Measurements from ENCODE around the gene NFAM1.

NFAM1 gene

GRCh38 chr22:42360348-42360747, 71.9 kb downstream of the NFAM1 start:
- no peak for DNase-seq (ENCODE audit: low read depth in 2 of 2)

GRCh38 chr22:42358643-42359558, 73.3 kb downstream of the NFAM1 start:
- DNase-seq (ENCODE audit: low read depth in 2 of 2), result no peak

DNA sequence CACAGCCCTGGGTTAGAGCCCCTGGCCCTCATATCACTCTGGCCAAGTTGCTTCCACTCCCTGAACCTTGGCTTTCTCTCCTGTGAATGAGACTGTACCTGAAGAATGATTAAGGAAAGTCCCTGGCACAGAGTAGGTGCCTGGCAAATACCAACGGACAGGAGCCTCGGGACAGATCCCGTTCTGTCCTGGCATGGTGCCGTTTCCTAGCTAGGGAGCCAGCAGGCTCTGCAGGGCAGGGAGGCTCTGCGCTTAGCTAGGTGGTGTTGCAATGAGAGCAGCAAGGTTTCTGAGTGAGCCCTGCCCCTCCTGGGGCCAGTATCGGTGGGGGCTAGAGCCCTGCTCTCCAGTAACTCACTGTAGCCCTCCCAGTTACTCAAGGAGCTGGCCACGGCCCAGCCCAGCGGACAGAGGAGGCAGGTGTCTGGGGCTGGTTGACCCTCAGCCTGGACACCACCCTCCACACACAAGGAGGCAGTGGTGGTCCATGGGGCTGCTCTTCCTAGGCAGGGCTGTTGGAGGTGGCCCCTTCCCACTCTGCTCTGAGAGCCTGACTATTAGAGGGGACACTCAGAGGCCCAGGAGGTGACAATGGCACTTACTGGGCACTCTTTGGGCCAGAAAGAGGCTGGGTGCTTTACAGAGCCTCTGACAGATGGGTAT, 74.4 kb downstream of the NFAM1 start:
- DNase-seq (ENCODE audit: low read depth in 2 of 2), result no peak

DNA sequence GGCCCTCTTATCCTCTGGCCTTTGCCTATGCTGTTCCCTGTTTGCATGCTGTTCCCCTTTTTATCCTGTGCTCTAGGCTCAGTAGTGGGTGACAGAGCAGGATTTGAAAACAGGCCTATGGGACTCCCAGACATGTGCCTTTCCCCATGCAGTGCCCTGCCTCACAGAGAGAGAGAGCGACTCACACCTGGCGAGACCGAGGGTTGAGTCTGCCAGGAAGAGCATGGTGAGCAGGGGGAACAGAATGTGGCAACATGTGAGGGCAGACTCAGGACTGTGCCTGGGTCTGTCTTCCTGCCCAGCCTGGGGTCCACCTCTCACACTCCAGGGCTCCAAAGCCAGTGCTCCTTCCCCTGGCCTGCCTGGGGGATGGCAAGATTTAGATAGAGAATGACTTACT, 75.0 kb downstream of the NFAM1 start:
- no peak for DNase-seq (ENCODE audit: low read depth in 2 of 2)

DNA sequence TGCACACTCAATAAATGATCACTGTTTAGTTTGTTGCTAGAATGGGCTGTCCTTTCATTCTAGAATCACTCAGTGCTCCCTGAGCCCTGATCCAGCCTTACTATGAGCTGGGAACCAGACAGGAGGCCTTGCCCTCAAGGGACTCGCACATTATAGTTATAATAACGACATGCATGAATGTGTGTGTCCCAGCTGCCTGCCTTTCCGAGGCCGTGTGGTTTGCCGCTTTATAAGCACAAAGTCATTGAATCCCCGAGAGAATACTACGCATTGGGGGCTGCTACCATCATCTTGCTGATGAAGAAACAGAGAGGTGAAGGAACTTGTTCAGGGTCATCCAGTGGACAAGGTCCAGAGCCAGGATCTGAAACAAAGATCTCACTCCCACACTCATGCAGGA, 75.7 kb downstream of the NFAM1 start:
- DNase-seq (ENCODE audit: low read depth in 2 of 2), result no peak

GRCh38 chr22:42353883-42354727, 78.1 kb downstream of the NFAM1 start:
- DNase-seq (ENCODE audit: low read depth in 2 of 2), result no peak

- DNase-seq (ENCODE audit: low read depth in 2 of 2), result no peak
These were observed 81.8 kb downstream of the NFAM1 start for GRCh38 chr22:42350373-42350772.

- no peak for DNase-seq (ENCODE audit: low read depth in 2 of 2)
These were observed 84.8 kb downstream of the NFAM1 start for GRCh38 chr22:42347281-42347824.

DNA sequence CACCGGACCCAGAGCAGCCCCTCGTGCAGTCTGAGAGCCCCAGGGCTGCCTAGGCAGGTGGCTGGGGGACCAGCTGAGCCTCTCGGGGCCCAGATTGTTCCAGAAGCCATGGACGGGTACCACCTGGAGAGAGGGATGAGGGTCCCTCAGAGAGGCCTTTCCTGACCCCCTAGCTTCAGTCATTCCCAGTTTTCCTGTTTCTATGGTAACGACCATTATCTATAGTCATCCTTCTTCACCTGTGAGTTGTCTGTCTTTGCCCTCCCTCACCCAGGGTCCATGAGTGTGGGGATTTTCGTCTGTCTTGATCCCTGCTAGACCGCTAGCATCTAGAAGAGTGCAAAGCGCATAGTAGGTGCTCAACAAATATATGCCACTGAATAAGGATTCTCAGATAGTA, 85.5 kb downstream of the NFAM1 start:
- DNase-seq (ENCODE audit: low read depth in 2 of 2), result no peak

DNA sequence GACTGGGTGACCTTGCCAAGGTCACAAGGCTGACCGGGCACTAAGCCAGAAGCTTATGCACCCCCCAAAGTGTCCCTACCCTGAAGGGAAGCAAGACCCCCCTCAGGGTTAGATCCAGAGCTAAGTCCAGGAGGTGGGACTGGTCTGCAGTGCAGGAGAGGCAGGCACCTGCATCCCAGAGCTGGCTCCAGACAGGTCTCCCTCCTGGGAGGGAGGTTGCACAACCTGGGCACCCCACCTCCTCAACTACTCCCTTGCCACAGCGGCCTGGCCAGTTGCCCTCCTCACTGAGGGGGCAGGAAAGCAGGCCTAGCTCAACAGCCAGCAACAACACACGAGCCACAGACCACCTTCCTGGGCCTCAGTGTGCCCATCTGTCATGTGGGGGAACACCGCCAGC, 86.7 kb downstream of the NFAM1 start:
- DNase-seq (ENCODE audit: low read depth in 2 of 2), result no peak

DNA sequence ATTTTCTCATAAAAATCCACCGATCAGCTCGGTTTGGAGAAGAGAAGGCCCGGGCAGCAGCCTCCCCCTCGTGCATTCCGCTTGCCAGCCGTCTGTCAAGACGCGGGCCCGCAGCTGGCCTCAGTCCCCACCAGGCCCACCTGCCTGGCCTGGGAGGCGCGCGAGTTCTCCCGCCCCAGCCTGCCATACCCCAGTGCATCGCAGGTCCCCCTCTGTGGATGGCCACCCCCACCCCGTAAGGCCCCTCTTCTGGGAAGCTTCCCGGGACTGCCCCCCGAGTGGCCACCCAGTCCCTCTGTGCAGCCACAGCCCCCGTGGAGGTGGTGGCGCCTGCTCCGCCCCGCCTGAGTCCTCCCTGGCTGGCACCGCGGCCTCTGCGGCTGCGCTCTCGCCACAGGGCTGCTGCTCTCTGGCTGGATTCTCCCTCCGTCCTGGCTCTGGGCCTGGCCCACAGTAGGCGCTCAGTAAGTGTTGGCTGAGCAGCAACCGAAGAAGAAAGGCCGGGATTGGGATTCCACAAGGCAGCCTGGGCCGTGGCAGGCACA, 87.8 kb downstream of the NFAM1 start:
- no peak for DNase-seq (ENCODE audit: low read depth in 2 of 2)

DNA sequence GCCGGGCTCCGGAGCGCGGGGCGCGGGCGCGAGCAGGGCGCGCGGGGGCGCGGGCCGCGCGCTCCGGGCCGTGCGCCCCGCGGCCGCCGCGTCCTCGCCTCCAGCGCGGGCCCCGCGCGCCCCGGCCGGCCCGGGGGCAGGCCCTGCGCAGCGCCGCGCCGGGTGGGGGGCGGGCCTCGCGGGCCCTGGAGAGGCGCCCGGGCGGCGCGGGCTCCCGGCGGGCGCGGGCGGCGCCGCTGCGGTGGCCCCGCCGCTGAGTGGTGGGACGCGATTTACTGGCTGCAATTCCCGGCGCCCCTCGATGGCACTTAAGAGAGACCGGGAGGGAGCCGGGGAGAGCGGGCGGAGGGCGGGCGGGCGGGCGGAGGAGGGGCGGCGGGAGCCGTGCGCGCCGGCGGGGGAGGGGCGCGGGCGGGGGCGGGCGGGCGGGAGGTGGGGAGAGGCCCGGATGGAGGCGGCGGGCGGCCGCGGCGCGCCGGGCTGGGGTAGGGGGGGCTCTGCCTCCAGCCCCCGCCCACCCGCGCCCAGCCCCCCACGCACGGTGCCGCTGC, 88.6 kb downstream of the NFAM1 start:
- no peak for DNase-seq (ENCODE audit: low read depth in 2 of 2)

- no peak for DNase-seq (ENCODE audit: low read depth in 2 of 2)
These were observed 89.1 kb downstream of the NFAM1 start for GRCh38 chr22:42343121-42343454.

DNA sequence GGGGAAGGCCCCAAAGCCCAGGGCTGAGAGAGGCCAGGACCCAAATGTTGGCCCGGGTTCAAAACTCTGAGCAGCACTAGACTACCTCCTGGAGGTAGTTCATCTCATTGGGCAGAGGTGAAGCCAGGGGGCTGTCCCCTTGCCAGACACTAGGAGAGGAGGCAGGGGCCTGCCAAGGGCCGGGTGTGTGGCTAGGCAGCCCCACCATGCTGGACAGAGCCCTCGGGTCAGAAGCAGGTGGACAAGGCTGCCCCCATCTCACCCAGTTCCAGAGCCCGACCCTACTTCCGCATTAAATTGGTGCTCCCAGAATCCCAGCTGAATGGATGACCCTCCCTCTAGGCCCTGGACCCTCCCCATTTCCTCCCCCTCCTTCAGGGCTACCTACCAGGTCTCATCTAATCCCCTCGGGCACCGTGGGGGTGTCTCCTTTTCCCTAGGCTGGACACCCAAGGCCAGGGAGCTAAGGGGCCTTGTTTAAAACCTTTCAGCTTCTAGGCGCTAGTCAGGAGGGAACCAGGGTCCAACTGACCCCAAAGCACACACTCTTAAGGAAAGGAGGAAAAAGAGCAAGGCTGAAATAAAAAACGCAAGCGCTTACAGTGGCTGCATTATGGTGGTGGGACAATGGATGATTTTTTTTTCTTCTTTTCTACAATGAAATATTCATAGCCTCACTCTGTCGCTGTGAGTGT, 89.6 kb downstream of the NFAM1 start:
- DNase-seq (ENCODE audit: low read depth in 2 of 2), result no peak

GRCh38 chr22:42341779-42342178, 90.4 kb downstream of the NFAM1 start:
- no peak for DNase-seq (ENCODE audit: low read depth in 2 of 2)

DNA sequence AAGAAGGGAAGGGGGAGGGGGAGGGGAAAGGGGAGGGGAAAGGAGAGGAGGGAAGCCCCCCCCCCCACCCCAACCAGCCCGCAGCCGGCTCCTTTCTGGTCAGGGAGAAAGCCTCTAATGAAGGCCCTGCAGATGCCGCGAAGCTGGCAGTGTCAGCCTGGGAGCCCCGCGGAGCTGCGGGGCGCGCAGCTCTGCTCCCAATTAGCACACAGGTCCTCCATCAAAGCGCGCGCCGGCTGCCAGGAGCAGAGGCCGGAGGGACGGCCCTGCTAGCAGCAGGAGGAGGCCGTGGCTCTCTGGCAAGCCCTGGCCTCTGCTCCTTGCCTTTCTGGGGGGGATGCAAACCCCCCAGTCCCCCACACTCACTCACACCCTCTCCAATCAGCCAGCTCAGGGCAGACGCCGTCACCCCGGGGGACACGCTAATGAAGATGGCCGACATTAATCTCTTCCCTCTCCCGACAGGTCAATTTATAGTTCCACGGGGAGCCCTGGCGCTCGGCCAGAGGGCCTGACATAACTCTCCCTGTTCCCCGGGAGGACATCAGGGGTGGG, 91.3 kb downstream of the NFAM1 start:
- DNase-seq (ENCODE audit: low read depth in 2 of 2), result no peak

DNA sequence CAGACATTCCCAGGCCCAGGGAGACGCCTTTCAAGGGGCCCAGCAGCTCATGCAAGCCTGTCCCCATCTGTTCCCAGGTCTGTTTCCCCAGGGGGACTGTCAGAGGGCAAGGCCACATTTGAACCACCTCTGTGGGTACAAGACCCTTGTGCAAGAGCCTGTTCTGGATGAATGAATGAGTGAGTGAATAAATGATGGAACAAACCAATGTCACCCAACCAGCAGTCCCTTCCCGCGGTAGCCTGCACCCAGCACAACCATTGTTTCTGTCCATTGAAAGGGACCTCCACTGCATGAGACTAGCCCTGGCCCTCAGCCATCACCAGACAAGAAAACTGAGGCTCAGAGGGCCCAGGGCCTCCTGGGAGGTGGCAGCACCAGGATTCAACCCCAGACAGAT, 92.1 kb downstream of the NFAM1 start:
- DNase-seq (ENCODE audit: low read depth in 2 of 2), result no peak

- no peak for DNase-seq (ENCODE audit: low read depth in 2 of 2)
These were observed 93.7 kb downstream of the NFAM1 start for GRCh38 chr22:42338479-42338878.

DNA sequence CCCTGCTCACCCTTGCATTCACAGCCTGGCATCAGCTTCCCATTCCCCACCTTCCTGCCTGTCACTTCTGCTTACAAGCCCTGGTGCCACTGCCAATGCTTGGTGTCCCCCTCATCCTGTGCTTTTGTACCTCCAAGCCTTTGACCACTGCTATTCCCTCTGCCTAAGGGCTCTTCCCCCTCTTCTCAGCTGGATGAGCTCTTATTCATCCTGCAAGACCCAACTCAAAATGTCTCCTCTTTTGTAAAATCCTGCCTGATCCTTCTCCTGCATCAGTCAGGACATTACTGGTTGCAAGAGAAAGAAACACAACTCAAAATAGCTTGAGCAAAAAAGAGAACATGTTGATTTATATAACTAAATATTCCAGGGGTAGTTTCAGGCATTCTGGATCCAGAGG, 94.8 kb downstream of the NFAM1 start:
- no peak for DNase-seq (ENCODE audit: low read depth in 2 of 2)

- DNase-seq (ENCODE audit: low read depth in 2 of 2), result no peak
These were observed 95.5 kb downstream of the NFAM1 start for GRCh38 chr22:42336527-42337227.

Data from stimulated activated CD8-positive, alpha-beta memory T cell treated with anti-CD3 and anti-CD28 coated beads, Interleukin-2, amount 100 ng/mL, for 48 hours (primary cell).